Testis (tissue), 2 donors: ENCODE measurements around the gene RIC8B.

Source experiments
- CTCF ChIP-seq, 3 experiments: fragments of 450-650 bp in 2 of 3; fragments of 200-600 bp in 1 of 3; sonication (generic) in 1 of 3; IDR thresholded peaks; one replicate each; pipeline ENCODE4 v1.5.1; 2016 to 2019; ENCODE audit warnings: antibody characterized with exemption in 3 of 3, mild to moderate bottlenecking in 2 of 3, moderate library complexity in 1 of 3
- POLR2A ChIP-seq: fragments of 450-650 bp; IDR thresholded peaks from one replicate; pipeline ENCODE4 v1.6.1; 2017; ENCODE audit warnings: antibody characterized with exemption, mild to moderate bottlenecking, moderate library complexity

DNA sequence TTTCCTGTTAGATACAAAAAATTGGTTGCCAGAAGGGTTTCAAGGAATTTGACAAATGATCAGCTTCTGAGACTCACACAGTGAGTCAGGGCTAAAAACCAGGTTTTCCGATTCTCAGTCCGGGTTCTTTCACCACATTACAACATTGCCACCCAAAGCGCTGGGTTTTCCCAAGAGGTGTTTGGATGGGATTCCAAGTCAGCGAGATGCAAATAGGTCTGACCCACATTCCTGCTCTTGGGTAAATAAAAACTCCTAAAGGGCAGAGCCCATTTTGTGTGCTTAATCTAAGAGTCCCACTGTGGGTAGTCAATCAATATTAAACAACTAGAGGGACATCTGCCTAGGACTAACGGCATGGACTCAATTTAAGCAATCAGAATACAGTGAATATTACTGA lies 5.4 kb upstream of the RIC8B start:
- TF ChIP-seq CTCF (IDR thresholded peaks at IDR 0.05) (no peak), POLR2A (no peak)
